HG02852 (cell line): ENCODE data around the gene MYH15.

Experiments
- ATAC-seq: cut with Tn5 transposase; IDR thresholded peaks from one replicate; pipeline ENCODE4 v1.9.1; 2021; ENCODE audit warnings: mild to moderate bottlenecking, moderate library complexity; ENCODE audit not compliant: unreplicated experiment

Gene MYH15

DNA sequence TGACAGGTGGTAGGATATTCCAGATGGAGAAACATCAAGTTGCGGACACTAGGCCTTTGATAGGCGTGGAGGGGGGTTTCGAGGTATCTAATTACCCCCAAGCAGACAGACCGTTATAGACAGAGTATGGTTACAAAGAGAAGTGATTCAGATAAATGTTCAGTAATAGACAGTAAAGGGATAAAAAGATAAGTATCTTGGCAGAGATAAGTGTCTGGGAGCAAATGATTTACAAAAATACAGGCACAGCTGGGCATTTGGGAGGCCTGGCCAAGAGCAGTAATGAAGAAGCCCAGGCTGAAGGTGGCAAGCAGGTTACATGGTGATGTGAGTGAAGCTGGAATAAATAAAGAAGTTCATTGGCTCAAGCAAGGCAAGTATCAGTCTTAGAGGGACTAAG is 659 bp upstream of the MYH15 start:
- ATAC-seq = no peak

DNA sequence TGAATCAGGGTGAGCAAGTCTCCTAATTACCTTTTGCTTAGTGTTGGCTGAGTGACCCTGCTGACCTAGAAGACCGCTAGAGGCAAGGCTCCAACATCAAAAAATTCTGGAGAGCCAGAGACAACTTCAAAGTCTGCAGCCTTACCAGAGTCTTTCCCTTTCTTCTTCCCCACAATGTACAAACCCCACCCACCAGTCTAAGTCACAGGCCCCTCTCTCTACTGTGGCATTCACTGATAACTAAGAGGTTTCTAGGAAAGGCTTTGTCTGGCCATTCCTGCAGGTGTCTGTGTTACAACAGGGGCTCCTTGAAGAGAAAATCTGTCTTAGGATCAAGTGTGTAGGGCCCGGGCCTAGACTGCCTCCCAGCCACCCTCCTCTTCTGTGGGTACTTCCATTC is 525 bp downstream of the MYH15 start:
- ATAC-seq = no peak

- ATAC-seq = no peak
Observed at GRCh38 chr3:108509263-108509662, 1.1 kb downstream of the MYH15 start.

- ATAC-seq = no peak
Observed at GRCh38 chr3:108507902-108508301, 2.5 kb downstream of the MYH15 start.

- ATAC-seq = no peak
Observed at GRCh38 chr3:108505811-108506210, 4.6 kb downstream of the MYH15 start.

GRCh38 chr3:108503722-108504121 is 6.7 kb downstream of the MYH15 start:
- ATAC-seq = no peak

DNA sequence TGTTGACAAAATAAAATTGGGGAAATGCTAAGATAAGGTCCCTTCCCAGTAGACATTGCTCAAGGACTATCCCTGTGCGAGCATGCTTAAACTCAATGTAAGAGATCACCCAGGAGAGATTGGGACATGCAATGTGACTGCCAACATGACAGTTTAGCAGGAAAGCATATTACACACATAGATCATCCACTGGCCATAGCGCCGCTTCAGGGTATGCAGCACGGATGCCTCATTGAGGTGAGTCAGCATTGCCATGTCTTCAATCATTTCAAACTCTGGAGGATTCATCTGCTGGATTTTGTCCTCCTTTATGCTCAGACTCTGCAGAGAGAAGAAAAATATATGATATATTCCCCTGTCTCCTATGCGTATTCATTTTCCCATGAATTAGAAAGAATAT is 8.9 kb downstream of the MYH15 start:
- ATAC-seq = no peak

DNA sequence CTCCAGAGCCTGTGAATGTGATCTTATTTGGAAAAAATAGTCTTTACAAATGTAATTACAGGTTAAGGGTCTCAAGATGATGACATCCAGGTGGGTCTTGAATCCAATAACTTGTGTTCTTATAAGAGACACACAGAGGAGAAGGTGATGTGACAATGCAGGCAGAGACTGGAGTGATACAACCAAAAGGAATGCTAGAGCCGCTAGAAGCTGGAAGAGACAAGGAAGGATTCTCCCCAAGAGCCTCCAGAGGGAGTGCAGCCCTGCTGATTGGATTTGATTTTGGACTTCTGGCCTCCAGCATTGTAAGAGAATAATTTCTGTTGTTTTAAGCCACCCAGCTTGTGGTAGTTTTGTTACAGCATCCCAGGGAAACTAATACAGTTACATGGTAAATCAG is 9.7 kb downstream of the MYH15 start:
- no peak for ATAC-seq

- ATAC-seq = no peak
Observed at GRCh38 chr3:108497271-108497670, 13.1 kb downstream of the MYH15 start.

DNA sequence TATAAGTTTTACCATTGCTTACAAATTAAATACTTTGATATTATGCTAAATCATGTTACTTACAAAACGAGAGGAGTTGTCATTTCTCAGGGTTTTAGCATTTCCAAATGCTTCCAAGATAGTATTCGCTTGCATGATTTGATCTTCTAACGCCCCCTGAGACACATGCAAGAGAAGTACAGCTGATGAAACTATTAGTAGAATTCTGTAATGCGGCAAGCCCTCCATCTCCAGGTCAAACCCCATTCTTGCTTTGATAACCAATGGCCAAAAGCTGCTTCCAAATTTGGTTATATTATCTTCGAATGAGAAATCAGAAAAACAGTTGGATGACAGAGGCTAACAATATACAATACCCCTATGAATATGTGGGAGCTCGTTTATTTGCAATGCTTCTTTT is 14.7 kb downstream of the MYH15 start:
- ATAC-seq = no peak

GRCh38 chr3:108494906-108495531 is 15.4 kb downstream of the MYH15 start:
- no peak for ATAC-seq

- no peak for ATAC-seq
Observed at GRCh38 chr3:108493862-108494261, 16.5 kb downstream of the MYH15 start.

GRCh38 chr3:108491456-108491855 is 18.9 kb downstream of the MYH15 start:
- ATAC-seq = no peak

- ATAC-seq = peak; percentile 80
Observed at GRCh38 chr3:108489776-108490175, 20.6 kb downstream of the MYH15 start.

- no peak for ATAC-seq
Observed at GRCh38 chr3:108488631-108489030, 21.8 kb downstream of the MYH15 start.

GRCh38 chr3:108487439-108487838 is 23.0 kb downstream of the MYH15 start:
- ATAC-seq = no peak

DNA sequence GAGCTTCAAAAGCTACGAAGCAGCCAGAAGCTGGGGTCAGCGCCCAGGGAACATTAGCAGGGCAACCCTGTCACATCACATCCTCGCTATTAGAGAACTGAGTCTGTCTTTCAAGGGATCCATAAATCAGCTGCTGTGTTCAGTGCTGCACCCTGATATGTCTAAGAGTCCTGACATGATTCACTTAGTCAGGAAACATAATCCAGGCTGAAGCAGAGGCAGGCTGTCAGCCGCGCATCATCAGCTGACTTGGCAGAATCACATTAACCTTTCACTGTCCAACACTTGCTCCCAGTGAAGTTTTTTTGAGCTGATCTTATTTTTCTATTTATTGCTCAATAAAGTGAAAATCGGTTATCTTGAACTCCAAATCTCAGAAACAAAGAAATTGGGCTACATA is 23.5 kb downstream of the MYH15 start:
- no peak for ATAC-seq

- no peak for ATAC-seq
Observed at GRCh38 chr3:108486338-108486737, 24.1 kb downstream of the MYH15 start.

DNA sequence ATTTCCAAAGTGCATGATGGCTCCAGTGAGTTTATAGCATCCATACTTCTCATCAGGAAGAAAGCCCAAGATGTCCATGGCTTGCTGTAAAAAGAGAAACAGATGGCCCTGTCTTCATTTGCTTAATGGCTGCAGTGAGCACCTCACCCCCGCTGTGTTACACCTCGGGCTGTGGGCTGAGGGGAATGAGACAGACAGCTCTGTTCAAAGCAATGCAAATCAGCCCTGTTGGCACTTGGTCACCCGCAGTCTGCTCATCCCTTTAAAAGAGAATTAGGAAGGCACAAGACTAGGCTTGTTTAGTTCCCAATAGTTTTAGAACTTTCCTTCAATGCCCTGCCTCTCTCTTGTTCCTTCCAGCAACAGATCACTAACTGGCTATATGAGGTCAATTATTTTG is 25.2 kb downstream of the MYH15 start:
- ATAC-seq = no peak

DNA sequence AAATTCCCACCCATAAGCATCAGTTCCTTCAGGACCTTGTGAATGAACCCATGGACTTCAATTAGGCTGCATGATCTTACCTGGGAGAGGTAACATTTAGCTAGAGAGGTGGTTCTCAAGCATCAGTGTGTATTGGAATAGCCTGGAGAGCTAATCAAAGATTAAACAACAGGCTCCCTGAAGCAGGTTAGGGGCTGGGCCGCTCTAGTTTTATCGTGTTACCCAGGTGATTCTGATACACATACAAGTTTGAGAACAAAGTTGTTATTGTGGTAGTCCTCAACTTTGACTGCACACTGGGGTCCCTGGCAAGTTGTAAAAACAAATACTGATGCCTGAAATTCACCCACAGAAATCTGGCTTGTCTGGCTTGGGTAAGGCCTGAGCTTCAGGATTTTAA is 31.2 kb downstream of the MYH15 start:
- no peak for ATAC-seq

- no peak for ATAC-seq
Observed at GRCh38 chr3:108477511-108478147, 32.8 kb downstream of the MYH15 start.

DNA sequence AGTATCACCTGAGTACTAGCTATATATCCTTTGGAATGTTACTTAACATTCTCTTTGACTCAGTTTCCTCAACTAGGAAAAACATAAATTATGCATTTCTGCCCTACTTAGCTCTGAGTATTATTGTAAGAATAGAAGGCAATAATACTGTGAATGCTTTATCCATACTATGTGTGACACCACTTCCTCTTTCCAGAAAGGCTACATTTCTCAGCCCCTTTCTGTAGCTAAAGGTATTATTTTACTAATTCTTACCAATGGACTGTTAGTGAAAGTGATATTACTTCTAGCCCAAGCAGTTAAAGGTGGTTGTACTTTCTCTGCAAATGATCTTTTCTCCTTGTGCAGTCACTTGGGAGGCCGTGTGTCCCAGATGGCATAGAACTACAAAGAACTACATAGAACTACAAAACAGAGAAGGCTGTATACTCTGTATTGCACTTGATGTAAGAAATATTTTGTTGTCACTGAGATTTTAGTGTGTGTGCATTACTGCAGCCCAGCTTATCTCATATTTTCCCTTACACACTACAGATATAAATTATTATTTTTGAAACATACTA is 35.1 kb downstream of the MYH15 start:
- peak; percentile 57 for ATAC-seq

GRCh38 chr3:108474581-108474980 is 35.8 kb downstream of the MYH15 start:
- ATAC-seq = no peak
